GM23338 (cell line): Measurements from ENCODE around the gene ADAMTS1. TPM values are rescaled to one million over a fixed set of nuclear protein-coding genes. Genes with fewer than 3 reads are reported as not detected.
A peak's percentile ranks its signal among the peaks of the same experiment; 100 is the strongest.

Experiments
- ATAC-seq: fragments of 200-7000 bp; cut with Tn5 transposase; 3 replicates; pipeline ENCODE4 v1.9.1; 2020
- DNase-seq: peaks from one replicate; pipeline ENCODE4 v3.0.0-alpha.2; 2015; ENCODE audit warnings: low spot score
- H2AFZ ChIP-seq: fragments of 200-600 bp; sonication (generic); 2 replicates; pipeline ENCODE4 v1.8.0; 2016; ENCODE audit warnings: antibody characterized with exemption, mild to moderate bottlenecking, moderate library complexity
- H3F3A ChIP-seq: fragments of 200-600 bp; sonication (generic); replicated peaks from 2 replicates; pipeline ENCODE4 v1.8.0; 2017; ENCODE audit warnings: antibody characterized with exemption, mixed run types, low read depth
- H3K27ac ChIP-seq: fragments of 200-600 bp; sonication (generic); 2 replicates; pipeline ENCODE4 v1.6.1; 2016; ENCODE audit warnings: low read depth
- H3K27me3 ChIP-seq: fragments of 200-600 bp; sonication (generic); 2 replicates; pipeline ENCODE4 v1.8.0; 2016; ENCODE audit warnings: mild to moderate bottlenecking, mixed run types, moderate library complexity; ENCODE audit not compliant: insufficient read depth
- H3K36me3 ChIP-seq: fragments of 200-600 bp; sonication (generic); 2 replicates; pipeline ENCODE4 v1.8.0; 2016; ENCODE audit warnings: mild to moderate bottlenecking; ENCODE audit not compliant: insufficient read depth
- H3K4me1 ChIP-seq: fragments of 200-600 bp; sonication (generic); 2 replicates; pipeline ENCODE4 v1.8.0; 2016; ENCODE audit warnings: mild to moderate bottlenecking, moderate library complexity; ENCODE audit not compliant: insufficient read depth
- H3K4me2 ChIP-seq: fragments of 200-600 bp; sonication (generic); 2 replicates; pipeline ENCODE4 v1.7.1; 2017; ENCODE audit warnings: mixed run types
- H3K4me3 ChIP-seq: fragments of 200-600 bp; sonication (generic); 2 replicates; pipeline ENCODE4 v1.6.1; 2016; ENCODE audit warnings: mixed run types
- H3K79me2 ChIP-seq: fragments of 200-600 bp; sonication (generic); replicated peaks from 2 replicates; pipeline ENCODE4 v1.8.0; 2017; ENCODE audit warnings: mild to moderate bottlenecking; ENCODE audit not compliant: insufficient read depth
- H3K9me2 ChIP-seq: fragments of 200-600 bp; sonication (generic); 2 replicates; pipeline ENCODE4 v1.8.0; 2017; ENCODE audit not compliant: insufficient read depth
- H4K20me1 ChIP-seq: fragments of 200-600 bp; sonication (generic); replicated peaks from 2 replicates; pipeline ENCODE4 v1.8.0; 2017; ENCODE audit warnings: mild to moderate bottlenecking; ENCODE audit not compliant: insufficient read depth
- H3K27ac Mint-ChIP-seq: 2 replicates; pipeline ENCODE4 v1.8.0; 2020; ENCODE audit warnings: inconsistent platforms, mild to moderate bottlenecking, moderate library complexity, mixed read lengths
- H3K27me3 Mint-ChIP-seq: 3 replicates; pipeline ENCODE4 v1.8.0; 2022; ENCODE audit warnings: low read depth, mild to moderate bottlenecking, moderate library complexity, mixed read lengths, inconsistent platforms; ENCODE audit not compliant: insufficient read depth, poor library complexity
- H3K36me3 Mint-ChIP-seq: 3 replicates; pipeline ENCODE4 v1.8.0; 2021; ENCODE audit warnings: low read depth, mild to moderate bottlenecking, inconsistent platforms, moderate library complexity, mixed read lengths
- H3K4me1 Mint-ChIP-seq: 3 replicates; pipeline ENCODE4 v1.8.0; 2020; ENCODE audit warnings: mild to moderate bottlenecking, inconsistent platforms, mixed read lengths
- H3K4me3 Mint-ChIP-seq: 3 replicates; pipeline ENCODE4 v1.8.0; 2021; ENCODE audit warnings: moderate library complexity, mild to moderate bottlenecking, inconsistent platforms, mixed read lengths
- H3K9me3 Mint-ChIP-seq: 3 replicates; pipeline ENCODE4 v1.8.0; 2020; ENCODE audit warnings: moderate library complexity, mild to moderate bottlenecking, inconsistent platforms, mixed read lengths
- EZH2phosphoT487 ChIP-seq: fragments of 200-600 bp; sonication (generic); IDR thresholded peaks from one replicate; pipeline ENCODE4 v1.8.1; 2018; ENCODE audit warnings: antibody characterized with exemption; ENCODE audit not compliant: unreplicated experiment
- JUNB ChIP-seq: IDR thresholded peaks from one replicate; pipeline ENCODE4 v1.6.1; 2016; ENCODE audit warnings: antibody characterized with exemption; ENCODE audit not compliant: unreplicated experiment
- NANOG ChIP-seq: IDR thresholded peaks from 2 replicates; pipeline ENCODE4 v1.6.1; 2016; ENCODE audit warnings: antibody characterized with exemption, borderline replicate concordance
- STAT1 ChIP-seq: IDR thresholded peaks from one replicate; pipeline ENCODE4 v1.6.1; 2016; ENCODE audit warnings: antibody characterized with exemption; ENCODE audit not compliant: unreplicated experiment
- ZNF331 ChIP-seq: fragments of 250-450 bp; sonication (Bioruptor Pico); IDR thresholded peaks from 2 replicates; pipeline ENCODE4 v1.5.0; 2020; ENCODE audit warnings: low read depth, mild to moderate bottlenecking, moderate library complexity
- polyA plus RNA-seq: library from polyadenylated mRNA; unstranded; fragments of >200 nt; fragmentation: Nextera tagmentation; extraction: Ambion mirVana; gene quantifications from 2 replicates; pipeline ENCODE4 v1.2.1, GENCODE V29; 2016
- total RNA-seq: library from RNA; depleted of rRNA; stranded (reverse); fragments of >200 nt; shearing (Covaris generic); gene quantifications from 2 replicates; pipeline ENCODE4 v1.2.3, GENCODE V29; 2014
- TF ChIP-seq, protein P1 (sequence below): fragments of 250-450 bp; sonication (Bioruptor Pico); IDR thresholded peaks from 2 replicates; pipeline ENCODE4 v1.5.0; 2020; ENCODE audit warnings: mild to moderate bottlenecking, moderate library complexity
- TF ChIP-seq, protein P2 (sequence below): IDR thresholded peaks from one replicate; pipeline ENCODE4 v1.6.1; 2018; ENCODE audit warnings: antibody characterized with exemption; ENCODE audit not compliant: unreplicated experiment

The ADAMTS1 gene
- total and polyA plus RNA-seq, 2 experiments from 2014 or later = 6.1 to 15.4 TPM

DNA sequence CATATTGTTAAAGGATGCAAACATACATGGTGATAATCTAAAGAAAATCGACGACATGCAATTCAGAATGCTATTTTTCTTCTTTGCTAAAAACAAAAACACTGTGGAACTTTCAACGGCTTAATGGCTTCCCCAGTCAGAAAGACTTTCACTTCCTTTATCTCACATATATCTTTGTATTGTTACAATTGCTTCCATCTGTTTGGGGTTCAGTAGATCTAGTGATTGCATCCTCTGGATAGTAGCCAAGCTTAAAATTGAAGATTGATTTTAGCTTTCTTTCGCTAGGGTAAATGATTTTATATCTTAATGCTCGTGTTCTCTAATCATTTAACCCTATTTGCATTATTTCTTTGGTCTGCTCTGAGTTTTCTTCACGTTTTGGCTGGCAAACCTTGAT, 31.8 kb upstream of the ADAMTS1 start (continued):
- TF ChIP-seq, protein P1, sequence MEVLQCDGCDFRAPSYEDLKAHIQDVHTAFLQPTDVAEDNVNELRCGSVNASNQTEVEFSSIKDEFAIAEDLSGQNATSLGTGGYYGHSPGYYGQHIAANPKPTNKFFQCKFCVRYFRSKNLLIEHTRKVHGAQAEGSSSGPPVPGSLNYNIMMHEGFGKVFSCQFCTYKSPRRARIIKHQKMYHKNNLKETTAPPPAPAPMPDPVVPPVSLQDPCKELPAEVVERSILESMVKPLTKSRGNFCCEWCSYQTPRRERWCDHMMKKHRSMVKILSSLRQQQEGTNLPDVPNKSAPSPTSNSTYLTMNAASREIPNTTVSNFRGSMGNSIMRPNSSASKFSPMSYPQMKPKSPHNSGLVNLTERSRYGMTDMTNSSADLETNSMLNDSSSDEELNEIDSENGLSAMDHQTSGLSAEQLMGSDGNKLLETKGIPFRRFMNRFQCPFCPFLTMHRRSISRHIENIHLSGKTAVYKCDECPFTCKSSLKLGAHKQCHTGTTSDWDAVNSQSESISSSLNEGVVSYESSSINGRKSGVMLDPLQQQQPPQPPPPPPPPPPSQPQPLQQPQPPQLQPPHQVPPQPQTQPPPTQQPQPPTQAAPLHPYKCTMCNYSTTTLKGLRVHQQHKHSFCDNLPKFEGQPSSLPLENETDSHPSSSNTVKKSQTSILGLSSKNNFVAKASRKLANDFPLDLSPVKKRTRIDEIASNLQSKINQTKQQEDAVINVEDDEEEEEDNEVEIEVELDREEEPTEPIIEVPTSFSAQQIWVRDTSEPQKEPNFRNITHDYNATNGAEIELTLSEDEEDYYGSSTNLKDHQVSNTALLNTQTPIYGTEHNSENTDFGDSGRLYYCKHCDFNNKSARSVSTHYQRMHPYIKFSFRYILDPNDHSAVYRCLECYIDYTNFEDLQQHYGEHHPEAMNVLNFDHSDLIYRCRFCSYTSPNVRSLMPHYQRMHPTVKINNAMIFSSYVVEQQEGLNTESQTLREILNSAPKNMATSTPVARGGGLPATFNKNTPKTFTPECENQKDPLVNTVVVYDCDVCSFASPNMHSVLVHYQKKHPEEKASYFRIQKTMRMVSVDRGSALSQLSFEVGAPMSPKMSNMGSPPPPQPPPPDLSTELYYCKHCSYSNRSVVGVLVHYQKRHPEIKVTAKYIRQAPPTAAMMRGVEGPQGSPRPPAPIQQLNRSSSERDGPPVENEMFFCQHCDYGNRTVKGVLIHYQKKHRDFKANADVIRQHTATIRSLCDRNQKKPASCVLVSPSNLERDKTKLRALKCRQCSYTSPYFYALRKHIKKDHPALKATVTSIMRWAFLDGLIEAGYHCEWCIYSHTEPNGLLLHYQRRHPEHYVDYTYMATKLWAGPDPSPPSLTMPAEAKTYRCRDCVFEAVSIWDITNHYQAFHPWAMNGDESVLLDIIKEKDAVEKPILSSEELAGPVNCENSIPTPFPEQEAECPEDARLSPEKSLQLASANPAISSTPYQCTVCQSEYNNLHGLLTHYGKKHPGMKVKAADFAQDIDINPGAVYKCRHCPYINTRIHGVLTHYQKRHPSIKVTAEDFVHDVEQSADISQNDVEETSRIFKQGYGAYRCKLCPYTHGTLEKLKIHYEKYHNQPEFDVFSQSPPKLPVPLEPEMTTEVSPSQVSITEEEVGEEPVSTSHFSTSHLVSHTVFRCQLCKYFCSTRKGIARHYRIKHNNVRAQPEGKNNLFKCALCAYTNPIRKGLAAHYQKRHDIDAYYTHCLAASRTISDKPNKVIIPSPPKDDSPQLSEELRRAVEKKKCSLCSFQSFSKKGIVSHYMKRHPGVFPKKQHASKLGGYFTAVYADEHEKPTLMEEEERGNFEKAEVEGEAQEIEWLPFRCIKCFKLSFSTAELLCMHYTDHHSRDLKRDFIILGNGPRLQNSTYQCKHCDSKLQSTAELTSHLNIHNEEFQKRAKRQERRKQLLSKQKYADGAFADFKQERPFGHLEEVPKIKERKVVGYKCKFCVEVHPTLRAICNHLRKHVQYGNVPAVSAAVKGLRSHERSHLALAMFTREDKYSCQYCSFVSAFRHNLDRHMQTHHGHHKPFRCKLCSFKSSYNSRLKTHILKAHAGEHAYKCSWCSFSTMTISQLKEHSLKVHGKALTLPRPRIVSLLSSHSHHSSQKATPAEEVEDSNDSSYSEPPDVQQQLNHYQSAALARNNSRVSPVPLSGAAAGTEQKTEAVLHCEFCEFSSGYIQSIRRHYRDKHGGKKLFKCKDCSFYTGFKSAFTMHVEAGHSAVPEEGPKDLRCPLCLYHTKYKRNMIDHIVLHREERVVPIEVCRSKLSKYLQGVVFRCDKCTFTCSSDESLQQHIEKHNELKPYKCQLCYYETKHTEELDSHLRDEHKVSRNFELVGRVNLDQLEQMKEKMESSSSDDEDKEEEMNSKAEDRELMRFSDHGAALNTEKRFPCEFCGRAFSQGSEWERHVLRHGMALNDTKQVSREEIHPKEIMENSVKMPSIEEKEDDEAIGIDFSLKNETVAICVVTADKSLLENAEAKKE (CRISPR knock-in tag) = no peak
- no peak for TF ChIP-seq EZH2phosphoT487
- no peak for TF ChIP-seq JUNB
- TF ChIP-seq STAT1 = no peak
- TF ChIP-seq ZNF331 = no peak
- TF ChIP-seq, protein P2, sequence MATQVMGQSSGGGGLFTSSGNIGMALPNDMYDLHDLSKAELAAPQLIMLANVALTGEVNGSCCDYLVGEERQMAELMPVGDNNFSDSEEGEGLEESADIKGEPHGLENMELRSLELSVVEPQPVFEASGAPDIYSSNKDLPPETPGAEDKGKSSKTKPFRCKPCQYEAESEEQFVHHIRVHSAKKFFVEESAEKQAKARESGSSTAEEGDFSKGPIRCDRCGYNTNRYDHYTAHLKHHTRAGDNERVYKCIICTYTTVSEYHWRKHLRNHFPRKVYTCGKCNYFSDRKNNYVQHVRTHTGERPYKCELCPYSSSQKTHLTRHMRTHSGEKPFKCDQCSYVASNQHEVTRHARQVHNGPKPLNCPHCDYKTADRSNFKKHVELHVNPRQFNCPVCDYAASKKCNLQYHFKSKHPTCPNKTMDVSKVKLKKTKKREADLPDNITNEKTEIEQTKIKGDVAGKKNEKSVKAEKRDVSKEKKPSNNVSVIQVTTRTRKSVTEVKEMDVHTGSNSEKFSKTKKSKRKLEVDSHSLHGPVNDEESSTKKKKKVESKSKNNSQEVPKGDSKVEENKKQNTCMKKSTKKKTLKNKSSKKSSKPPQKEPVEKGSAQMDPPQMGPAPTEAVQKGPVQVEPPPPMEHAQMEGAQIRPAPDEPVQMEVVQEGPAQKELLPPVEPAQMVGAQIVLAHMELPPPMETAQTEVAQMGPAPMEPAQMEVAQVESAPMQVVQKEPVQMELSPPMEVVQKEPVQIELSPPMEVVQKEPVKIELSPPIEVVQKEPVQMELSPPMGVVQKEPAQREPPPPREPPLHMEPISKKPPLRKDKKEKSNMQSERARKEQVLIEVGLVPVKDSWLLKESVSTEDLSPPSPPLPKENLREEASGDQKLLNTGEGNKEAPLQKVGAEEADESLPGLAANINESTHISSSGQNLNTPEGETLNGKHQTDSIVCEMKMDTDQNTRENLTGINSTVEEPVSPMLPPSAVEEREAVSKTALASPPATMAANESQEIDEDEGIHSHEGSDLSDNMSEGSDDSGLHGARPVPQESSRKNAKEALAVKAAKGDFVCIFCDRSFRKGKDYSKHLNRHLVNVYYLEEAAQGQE = no peak

DNA sequence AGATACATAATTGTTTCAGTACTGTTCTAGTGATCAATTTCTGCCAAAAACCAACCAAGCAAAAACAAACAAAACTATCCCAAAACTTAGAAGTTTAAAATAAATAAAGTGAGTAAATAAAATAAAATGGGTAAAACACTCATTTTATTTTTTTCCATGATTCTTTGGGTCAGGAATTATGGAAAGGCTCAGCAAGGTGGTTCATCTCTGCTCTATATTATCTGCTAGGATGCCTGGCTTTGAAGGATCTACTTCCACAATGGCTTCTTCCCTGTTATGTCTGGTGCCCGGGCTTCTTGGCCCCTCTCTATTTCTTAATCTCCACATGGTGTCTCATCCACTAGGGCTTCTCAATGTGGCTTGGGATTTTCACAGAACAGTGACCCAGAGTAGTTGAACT, 29.1 kb upstream of the ADAMTS1 start:
- Histone ChIP-seq H3K36me3 (no peaks in the 10 kb centered on the region), H3K27me3 (no peaks in the 10 kb centered on the region), H4K20me1 (no peaks in the 10 kb centered on the region), H3K4me3 (no peak overlapping the region), H3F3A (no peaks in the 10 kb centered on the region), H3K79me2 (no peaks in the 10 kb centered on the region), H3K4me1 (0 out of 2 replicates have a peak, but pooled peaks cover 6% of the 10 kb centered on the region), H2AFZ (no peak overlapping the region), H3K9me2 (no peaks in the 10 kb centered on the region), H3K27ac (no peak overlapping the region), H3K4me2 (no peak overlapping the region)
- no peaks in the 10 kb centered on the region for H3K27me3 Mint-ChIP-seq
- ATAC-seq = no peak
- no peak overlapping the region for H3K27ac Mint-ChIP-seq
- no peaks in the 10 kb centered on the region for H3K4me1 Mint-ChIP-seq
- peak; percentile 96 for TF ChIP-seq ZNF331
- no peak for TF ChIP-seq NANOG
- peaks cover 9% of the 10 kb centered on the region; the same call in 1 of the 3 replicates for H3K36me3 Mint-ChIP-seq
- DNase-seq = no peak
- H3K4me3 Mint-ChIP-seq = no peak overlapping the region
- peaks cover 23% of the 10 kb centered on the region for H3K9me3 Mint-ChIP-seq
